HG03354 (cell line): ENCODE results near the gene EFNA1.

Experiments used
- ATAC-seq: cut with Tn5 transposase; IDR thresholded peaks from one replicate; pipeline ENCODE4 v1.9.1; 2021; ENCODE audit warnings: mild to moderate bottlenecking; ENCODE audit not compliant: unreplicated experiment, poor library complexity, severe bottlenecking

EFNA1 gene

DNA sequence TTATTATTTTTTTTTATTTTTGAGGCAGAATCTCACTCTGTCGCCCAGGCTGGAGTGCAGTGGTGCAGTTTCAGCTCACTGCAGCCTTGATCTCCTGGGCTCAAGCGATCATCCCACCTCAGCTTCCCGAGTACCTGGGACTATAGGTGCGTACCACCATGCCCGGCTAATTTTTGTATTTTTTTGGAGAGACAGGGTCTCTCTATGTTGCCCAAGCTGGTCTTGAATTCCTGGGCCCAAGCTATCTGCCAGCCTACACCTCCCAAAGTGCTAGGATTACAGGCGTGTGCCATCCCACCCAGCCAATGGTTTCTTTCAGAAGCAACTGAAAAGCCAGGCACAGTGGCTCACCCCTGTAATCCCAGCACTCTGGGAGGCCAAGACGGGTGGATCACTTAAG, 43.1 kb downstream of the EFNA1 start:
- no peak for ATAC-seq

DNA sequence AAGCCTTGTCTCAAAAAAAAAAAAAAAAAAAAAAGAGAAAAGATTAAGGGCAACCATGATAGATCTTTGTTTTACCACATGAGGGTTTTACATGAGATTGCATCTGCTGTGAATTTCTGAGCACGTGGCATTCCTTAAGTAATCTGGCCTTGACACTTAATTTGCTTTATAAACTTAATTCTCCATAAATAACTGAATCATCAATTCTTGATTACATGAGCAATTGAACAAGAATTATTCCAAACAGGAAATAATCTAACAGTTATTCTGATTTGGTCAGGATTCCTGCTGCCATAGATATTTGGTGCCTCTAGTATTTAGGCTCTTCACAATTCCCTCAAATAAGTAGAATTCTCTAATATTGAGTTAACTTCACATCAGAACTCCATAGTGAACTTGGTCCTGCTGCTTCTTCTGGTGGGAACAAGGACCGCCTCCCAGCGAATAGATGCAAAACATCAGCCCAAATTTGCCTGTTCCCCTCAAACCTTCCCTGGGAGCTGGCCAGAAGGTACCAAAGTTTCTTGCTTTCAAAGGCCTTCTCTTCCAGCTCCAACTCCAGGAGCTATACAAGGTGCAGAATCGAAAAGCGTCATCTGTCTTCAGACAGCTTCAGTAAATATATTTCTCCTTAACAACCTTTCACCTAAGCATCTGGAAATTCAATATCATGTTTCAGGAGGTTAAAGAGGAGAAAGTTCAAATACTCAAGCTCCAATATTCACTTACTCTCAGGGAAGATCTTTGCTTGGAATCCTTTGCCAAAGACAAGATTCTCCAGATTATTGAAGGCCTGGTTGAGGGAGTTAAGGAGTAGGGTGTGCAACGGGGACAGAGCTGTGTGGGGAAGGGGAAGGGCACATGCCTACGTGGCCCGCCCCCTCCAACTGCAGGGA, 44.4 kb downstream of the EFNA1 start:
- peak; percentile 25 for ATAC-seq

DNA sequence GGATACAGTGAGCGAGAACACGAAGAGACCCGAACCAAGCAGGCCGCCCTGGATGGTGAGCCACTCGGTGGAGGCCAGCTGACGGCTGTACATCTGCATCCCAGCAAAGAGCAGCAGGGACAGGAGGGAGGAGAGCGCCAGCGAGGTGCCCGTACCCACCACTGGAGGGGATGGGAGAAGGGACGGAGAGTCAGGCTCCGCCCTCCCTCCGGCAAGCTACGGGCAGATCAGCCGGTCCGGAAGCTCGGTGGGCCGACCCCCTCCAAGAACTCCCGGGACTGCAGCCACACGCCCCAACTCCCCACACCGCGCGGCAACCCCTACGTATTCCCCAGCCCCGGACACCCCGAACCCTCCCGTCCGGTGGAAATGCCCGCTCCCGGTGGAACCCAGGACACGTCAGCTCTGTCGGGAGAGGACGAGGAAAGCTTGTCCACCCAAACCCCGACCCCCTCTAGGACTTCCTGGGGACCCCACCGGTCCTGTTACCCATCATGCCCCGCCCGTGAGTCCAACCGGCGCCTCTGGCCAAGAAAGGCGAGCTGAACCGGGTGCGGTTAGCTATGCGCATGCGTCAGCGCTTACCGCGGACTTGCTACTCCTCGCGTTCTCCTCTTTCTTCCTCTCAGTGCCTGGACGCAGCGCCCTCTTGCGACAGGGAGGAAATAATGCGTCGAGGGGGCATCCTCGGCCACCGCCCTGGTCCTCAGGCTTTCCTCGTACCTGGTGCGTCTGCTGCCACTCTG, 45.2 kb downstream of the EFNA1 start, which contains the start of gene KRTCAP2:
Gene KRTCAP2, minus strand, starts transcription at position 573 of the 746 bp plus-strand sequence. Its CDS starts 80 bp downstream, at position 493.
- peak; percentile 77 for ATAC-seq

DNA sequence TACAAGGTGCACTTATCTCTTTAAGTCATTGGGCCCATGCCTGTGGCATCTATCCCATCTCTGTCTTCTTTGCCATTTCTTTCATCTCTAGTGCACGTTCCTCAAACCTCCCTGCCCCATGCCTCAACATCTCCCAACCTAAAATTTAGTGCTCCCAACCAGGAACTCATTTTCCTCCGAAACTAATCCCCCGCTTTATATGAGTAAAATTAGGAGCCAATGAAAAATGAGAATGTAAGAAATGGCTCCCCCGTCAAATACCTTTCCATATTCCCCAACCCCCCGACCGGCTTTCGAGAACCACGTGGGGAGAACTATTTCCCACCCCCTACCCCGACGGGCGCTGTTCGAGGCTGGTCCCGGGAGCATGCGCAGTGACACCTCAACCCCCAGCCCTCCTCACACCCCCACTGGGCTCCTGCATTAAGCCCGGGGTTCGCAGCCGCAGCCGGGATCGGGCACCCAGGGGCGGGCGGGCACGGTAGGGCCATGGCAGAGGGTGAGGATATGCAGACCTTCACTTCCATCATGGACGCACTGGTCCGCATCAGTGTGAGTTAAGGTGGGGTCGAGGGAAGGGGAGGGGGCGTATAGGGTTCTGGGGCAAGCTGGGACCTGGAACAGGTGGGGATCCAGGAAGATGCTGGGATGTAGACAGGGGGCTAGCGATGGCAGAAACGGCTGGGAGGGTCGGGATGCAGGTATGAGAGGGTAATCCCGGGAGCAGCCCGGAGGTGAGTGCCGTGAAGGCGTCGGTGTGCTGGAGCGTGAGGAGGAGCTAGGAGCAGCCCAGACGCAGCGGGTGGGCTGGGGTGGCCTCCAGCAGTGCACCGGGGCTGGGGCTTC, 46.0 kb downstream of the EFNA1 start, which contains the start of gene TRIM46:
Gene TRIM46, plus strand, starts transcription at position 372 of the 846 bp plus-strand sequence. Its CDS starts 118 bp downstream, at position 490.
- ATAC-seq = peak; percentile 9

DNA sequence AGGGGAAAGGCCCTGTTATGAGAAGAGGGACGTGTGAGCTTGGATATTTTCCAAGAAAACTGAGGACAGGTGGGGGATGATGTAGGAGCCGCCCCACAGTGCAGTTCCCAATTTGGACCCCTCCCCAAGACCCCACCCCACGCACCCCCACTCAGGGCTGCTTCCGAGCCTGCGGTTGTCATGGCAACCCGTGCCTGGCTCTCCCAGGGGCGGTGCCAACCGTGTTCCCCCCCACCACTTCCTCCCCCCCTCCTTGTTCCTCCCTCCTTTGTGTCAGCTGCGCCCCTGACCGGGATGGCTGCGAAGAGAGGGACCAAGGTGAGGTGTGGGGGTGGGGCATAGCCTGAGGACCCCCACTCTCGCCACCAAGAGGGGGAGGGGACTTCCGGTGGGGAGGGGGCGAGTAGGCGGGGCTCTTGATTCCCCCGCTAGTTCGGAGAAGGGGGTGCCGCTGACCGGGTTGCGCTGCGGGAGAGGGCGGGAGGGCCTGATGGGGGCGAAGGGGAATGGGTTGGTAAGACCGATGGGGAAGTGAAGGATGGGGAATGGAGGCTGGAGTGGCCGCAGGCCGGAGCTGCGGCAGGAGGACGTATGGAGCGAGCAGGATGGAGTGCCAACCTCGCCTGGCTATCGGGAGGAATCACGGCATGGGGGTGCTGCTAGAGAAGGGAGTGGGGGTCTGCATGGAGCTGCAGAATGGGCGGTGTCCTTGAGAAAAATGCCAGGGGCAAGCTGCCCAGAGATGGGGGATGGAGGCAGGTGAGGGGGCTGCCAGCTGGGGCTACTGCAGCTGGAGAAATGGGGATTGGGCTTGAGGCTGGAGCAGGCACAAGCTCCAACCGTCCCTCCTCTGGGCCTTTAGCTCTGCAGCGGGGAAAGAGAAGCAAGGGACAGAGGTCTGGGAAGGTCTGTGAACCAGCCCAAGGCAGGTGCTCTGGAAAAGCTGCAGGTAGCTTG, 46.9 kb downstream of the EFNA1 start:
- ATAC-seq = no peak

DNA sequence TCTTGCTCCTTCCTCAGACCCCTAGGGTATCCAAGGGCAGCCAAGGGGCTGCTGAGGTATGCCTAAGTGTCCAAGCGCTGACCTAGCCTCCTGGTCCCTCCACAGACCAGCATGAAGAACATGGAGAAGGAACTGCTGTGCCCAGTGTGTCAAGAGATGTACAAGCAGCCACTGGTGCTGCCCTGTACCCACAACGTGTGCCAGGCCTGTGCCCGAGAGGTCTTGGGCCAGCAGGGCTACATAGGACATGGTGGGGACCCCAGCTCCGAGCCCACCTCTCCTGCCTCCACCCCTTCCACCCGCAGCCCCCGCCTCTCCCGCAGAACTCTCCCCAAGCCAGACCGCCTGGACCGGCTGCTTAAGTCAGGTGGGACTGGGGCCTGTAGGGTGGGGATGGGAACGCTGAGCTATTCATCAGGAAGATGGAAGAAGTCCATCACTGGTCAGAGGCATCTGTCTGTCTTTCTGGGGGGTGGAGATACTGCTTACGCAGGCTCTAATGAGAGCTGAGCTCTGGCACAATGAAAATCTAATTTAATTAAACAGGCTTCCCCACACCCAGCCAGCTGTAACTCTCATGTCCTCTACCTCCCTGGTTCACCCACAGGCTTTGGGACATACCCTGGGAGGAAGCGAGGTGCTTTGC, 47.7 kb downstream of the EFNA1 start:
- ATAC-seq = no peak

DNA sequence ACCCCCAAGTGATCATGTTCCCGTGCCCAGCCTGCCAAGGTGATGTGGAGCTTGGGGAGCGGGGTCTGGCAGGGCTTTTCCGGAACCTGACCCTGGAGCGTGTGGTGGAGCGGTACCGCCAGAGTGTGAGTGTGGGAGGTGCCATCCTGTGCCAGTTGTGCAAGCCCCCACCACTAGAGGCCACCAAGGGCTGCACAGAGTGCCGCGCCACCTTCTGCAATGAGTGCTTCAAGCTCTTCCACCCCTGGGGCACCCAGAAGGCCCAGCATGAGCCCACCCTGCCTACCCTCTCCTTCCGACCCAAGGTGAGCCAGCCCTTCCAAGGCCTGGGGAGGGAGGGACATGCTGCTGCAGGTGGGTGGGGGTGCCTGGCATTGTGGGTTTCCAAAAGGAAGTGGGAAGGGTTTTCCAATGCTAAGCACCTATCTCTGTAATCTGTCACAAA, 48.3 kb downstream of the EFNA1 start:
- no peak for ATAC-seq

DNA sequence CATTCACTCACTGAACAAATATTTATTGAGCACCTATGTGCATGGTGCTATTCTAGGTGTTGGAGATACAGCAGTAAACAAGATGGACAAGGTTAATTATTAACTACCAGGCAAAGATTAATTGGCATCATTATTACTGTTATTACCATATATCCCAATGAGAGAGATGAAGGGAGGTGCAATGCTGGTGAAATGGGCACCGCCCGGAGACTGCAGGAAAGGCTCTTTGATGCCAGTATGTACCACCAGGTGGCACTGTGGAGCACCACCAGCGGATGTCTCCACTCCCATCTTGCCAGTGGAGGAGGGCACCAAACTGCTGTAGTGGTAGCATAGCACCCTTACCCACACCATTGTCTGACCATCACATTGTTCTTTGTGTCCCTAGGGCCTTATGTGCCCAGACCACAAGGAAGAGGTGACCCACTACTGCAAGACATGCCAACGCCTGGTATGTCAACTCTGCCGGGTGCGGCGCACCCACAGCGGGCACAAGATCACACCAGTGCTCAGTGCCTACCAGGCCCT, 48.9 kb downstream of the EFNA1 start:
- no peak for ATAC-seq

DNA sequence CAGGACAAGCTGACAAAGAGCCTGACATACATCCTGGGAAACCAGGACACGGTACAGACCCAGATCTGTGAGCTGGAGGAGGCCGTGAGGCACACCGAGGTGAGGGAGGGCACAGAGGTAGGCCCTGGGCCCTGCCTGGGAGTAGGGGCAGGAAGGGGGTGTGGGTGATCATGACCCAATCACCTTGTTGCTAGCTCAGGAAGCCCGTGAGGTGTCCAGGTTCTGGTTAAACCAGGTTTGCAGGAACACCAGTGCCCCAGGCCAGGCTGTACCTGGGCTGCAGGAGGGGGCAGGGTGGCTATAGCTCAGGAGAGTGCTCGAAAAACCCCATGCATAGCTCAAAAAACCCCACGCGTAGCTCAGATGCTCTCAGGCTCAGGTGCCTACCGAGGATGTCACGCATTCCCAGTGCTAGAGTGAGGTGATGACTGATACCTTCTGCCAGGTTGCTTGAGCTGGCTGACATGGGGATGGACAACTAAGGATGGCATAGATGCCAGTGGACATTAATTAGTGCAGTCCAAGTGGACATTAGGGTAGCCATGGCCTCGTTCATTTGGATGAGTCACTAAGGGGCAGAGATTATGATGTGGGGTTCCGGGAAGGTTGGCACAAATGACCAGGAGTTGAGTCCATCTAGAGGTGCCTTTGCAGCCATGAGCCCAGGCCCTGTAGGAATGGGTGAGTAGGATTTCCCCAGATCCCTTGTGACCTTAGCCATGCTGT, 49.7 kb downstream of the EFNA1 start:
- ATAC-seq = no peak

DNA sequence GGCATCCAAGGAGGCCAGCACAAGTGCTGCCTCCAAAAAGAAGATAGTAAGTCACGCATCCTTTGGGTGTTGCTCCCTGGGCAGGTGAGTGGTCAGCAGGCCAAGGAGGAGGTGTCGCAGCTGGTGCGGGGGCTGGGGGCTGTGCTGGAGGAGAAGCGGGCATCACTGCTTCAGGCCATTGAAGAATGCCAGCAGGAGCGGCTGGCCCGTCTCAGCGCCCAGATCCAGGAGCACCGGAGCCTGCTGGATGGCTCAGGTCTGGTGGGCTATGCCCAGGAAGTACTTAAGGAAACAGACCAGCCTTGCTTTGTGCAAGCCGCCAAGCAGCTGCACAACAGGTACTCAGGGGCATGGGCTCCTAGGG, 50.2 kb downstream of the EFNA1 start:
- no peak for ATAC-seq

DNA sequence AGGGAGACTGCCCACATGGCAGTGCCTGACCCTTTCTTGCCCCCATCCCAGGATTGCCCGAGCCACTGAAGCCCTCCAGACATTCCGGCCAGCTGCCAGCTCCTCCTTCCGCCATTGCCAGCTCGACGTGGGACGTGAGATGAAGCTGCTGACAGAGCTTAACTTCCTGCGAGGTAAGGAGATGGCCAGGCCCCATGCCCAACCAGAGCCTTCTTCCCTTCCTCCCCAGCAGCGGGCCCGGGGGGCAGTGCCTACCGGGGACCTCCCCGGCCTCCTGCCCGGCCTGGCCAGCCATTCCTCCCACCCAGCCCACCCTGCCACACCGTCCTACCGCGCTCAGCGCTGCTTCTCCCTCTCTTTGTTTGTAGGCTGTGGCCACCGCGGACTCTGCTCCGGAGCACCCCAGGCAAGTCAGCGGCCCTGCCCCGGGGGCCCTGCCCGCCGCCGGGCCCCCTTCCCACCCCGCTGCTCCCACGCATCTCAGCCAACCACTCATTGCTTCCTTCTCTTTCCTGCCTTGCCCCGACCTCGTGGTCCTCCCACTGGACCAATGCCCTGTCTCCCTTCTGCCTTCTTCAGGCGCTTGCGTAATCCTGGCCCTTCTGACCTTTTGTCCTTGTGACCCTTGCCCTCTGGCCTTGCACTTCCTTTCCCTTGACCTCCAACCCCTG, 50.9 kb downstream of the EFNA1 start:
- ATAC-seq = no peak

DNA sequence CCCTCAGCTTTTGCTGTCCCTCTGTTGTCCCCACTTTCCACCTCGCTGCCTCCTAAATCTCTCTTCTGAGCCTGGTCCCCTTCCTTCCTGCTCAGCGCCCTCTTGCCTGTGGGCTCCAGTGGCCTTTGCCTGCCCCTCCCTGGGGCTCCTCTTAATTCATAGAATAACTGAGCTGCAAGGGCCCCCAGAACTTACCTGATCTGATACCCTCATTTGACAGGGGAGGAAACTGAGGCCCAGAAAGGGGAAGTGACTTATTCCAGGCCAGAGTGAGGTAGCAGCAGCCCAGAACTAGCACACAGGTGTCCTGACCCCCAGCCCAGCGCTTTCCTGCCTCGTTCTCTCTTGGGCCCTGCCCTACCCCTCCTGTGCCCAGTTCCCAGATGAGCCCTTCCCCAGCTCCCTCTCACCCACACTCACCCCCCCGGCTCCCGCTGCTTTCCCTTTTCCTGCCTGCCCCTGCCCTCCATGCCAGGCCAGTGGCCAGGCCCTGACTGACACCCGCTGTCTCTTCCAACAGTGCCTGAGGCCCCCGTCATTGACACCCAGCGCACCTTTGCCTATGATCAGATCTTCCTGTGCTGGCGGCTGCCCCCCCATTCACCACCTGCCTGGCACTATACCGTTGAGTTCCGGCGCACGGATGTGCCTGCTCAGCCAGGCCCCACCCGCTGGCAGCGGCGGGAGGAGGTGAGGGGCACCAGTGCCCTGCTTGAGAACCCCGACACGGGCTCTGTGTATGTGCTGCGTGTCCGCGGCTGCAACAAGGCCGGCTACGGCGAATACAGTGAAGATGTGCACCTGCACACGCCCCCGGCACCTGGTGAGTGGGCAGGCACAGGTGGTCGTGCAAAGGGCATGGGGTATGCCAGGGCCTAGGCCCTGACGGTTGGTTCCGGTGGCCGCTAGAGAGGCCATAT, 51.7 kb downstream of the EFNA1 start:
- no peak for ATAC-seq

DNA sequence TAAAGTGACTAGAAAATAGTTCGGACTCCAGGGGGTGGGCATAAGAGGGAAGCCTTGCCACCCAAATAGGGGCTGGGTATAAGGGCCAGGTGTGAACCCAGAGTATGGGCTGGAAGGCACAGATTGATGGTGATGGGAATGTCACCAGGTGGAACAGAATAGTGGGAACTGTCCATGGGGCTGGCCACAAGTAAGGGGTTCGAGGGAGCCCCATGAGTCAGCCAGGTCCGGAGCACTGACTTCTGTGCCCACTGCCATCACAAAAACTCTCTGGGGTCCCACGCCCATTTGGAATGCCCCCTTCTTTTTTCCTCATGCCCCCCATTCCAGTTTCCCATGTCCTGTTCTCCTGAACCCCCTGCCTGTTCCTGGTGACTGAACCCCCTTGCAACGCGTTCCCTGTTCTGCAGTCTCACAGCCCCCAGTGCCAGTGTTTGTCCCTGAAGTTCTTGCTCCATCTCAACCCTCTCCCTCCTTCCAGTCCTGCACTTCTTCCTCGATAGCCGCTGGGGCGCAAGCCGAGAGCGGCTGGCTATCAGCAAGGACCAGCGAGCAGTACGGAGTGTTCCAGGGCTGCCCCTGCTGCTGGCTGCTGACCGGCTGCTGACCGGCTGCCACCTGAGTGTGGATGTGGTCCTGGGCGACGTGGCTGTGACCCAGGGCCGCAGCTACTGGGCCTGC, 53.8 kb downstream of the EFNA1 start:
- ATAC-seq = no peak

DNA sequence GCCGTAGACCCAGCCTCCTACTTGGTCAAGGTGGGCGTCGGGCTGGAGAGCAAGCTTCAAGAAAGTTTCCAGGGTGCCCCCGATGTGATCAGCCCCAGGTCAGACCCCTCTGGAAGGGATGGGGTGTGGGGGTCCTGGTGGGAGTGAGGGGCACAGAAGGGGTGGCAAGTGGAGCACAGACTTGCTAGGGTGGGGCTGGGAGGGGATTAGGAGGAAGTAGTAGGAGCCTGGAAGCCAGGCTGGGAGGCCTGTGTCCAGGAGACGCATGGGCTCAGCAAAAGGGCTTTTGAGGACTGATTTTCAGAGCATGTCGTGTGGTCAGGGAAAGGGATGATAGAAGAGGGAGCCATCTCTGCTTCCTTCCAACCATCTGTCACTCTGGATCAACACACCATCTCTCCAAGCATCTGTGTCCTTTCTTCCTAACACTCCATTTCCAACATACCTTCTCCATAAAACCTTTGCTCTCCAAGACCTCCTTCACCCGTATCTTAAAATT, 54.4 kb downstream of the EFNA1 start:
- no peak for ATAC-seq

DNA sequence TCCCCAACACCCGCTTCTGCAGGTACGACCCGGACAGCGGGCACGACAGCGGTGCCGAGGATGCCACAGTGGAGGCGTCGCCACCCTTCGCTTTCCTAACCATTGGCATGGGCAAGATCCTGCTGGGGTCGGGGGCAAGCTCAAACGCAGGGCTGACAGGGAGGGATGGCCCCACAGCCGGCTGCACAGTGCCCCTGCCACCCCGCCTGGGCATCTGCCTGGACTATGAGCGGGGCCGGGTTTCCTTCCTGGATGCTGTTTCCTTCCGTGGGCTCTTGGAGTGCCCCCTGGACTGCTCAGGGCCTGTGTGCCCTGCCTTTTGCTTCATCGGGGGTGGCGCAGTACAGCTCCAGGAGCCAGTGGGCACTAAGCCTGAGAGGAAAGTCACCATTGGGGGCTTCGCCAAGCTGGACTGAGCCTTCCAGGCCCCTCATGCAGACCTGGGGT, 56.1 kb downstream of the EFNA1 start:
- ATAC-seq = no peak
